HG03097 (cell line): ENCODE data around the gene CACNA1B.

Source experiments
- ATAC-seq: cut with Tn5 transposase; IDR thresholded peaks from one replicate; pipeline ENCODE4 v1.9.1; 2021; ENCODE audit not compliant: unreplicated experiment, low FRiP score

CACNA1B gene

GRCh38 chr9:138049779-138050471 is 172.3 kb downstream of the CACNA1B start:
- no peak for ATAC-seq

- no peak for ATAC-seq
Observed at GRCh38 chr9:138050472-138051330, 173.1 kb downstream of the CACNA1B start.

DNA sequence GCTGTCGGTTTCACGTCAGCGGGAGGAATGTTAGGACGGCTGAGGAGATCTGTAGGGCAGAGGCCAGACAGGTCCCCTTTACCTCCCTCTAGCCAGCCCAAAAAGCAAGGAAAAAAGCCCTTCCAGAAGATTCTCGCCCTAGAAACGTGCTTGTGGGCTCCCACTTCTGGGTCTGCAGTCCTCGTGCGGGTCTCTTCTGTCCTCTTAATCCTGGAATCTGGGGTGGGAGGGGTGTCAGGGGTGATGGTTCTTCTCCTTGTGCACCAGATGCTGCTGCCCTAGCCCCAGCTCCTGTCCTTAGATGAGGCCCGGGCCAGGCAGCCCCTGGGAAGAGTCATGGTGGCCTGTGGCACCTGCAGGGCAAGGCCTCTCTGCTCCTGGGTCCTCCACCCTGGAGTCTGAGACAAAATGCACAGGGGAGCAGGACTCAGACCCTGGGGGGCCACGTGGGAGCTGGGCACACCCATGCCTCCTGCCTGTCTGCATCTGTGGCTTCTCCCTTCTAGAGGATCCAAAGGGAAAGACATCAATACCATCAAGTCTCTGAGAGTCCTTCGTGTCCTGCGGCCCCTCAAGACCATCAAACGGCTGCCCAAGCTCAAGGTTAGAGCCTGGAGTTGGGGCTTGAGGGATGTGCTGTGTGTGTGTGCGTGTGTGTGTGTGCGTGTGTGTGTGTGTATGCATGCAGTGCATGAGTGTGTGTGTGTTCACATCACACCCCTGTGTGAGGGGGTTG is 174.2 kb downstream of the CACNA1B start:
- ATAC-seq: no peak

DNA sequence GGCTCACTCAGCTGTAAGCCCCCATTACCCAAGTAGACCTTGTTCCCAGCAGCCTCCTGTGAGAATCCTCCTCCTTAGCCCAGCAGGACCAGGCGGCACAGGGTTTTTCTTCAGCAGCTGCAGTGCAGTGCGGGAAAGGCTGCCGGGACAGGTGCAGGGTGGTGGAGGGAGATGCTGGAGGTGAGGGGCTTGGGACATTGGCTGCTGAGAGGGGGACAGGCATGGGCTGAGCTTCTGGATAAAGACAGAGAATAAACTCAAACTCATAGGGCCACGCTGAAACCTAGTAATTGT is 174.7 kb downstream of the CACNA1B start:
- no peak for ATAC-seq

- ATAC-seq: no peak
Observed at GRCh38 chr9:138052635-138053320, 175.2 kb downstream of the CACNA1B start.

DNA sequence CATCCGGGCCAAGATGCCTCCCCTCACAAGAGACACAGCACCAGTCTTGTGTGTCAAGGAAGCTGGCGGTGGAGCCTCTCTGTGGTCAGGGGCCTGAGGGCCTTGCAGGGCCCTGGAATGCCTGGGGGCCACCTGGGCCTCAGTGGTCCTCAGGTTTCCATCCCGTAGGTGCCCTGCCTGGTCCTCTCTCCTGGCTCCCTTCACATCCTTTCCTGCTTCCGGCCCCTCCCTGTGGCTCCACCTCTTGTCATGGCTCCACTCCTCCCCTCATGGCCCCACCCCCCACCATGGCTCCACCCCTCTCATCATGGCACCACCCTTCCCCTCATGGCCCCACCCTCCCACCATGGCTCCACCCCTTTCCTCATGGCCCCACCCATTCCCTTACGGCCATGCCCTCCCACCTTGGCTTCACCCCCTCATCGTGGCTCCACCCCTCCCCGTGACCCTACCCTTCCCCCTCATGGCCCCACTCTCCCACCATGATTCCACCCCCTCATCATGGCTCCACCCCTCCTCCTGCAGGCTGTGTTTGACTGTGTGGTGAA is 175.8 kb downstream of the CACNA1B start:
- ATAC-seq: no peak

DNA sequence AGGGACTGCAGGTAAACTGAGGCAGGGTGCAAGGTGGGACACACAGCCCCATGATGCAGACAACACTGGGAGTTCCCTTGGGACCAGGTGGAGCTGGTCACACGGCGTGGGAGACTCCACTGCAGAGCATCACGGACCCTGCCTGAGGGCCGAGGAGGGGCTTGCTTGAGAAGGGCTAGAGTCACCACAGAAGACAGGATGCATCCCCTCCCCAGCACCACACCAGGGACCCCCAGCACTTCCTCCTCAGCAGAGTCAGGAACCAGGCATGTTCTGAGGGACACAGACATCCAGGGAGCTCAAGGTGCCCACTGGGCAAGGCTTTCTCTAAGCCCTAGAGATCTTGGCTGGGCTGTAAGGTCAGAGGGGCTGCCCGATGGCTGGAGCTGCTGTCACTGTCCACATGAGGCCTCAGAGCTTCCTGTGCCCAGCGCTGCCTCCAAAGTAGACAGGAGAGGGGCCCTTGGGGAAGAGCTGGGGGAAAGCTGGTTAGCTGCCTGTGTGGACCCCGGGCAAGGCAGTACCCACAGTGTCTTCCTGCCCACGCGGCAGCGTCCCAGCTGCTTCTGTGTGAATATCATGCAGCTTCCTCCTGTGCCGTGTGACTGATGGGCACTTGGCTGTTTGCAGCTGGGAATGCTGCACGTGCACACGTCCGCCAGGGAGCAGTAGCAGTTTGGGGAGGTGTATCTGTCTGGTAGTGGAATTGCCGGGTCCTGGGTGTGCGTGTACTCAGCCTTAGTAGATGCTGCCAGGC is 176.6 kb downstream of the CACNA1B start:
- ATAC-seq: no peak

DNA sequence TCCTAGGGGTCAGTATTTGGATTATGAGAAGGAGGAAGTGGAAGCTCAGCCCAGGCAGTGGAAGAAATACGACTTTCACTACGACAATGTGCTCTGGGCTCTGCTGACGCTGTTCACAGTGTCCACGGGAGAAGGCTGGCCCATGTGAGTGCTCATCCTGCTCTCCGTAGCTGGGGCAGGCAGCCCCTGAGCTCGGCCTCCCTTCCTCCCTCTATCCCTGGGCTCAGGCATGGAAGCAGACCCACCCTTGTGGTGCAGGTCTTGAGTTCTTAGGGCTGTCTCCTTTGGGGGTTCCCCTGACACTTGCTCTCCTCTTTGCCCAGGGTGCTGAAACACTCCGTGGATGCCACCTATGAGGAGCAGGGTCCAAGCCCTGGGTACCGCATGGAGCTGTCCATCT is 180.1 kb downstream of the CACNA1B start:
- no peak for ATAC-seq

GRCh38 chr9:138058181-138058580 is 180.6 kb downstream of the CACNA1B start:
- no peak for ATAC-seq

DNA sequence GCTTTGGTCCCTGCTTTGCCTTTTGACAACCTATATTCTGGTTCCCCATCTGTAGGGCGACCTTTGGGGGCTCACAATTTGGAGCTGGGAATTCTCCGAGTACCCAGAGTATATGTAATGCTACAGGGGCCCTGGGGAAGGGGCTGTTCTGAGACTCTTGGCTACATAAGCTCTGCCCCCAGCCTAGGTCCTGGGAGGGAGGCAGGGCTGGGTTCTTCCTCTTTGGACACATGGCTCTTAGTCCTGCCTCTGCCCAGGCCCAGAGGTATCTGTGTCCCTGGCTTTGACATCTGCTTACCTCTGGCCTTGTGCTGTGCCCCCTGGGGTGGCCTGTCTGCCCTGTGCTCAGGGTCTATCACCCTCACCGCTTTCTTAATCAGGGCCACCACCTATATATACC is 181.6 kb downstream of the CACNA1B start:
- ATAC-seq: no peak

- no peak for ATAC-seq
Observed at GRCh38 chr9:138060365-138060764, 182.8 kb downstream of the CACNA1B start.

DNA sequence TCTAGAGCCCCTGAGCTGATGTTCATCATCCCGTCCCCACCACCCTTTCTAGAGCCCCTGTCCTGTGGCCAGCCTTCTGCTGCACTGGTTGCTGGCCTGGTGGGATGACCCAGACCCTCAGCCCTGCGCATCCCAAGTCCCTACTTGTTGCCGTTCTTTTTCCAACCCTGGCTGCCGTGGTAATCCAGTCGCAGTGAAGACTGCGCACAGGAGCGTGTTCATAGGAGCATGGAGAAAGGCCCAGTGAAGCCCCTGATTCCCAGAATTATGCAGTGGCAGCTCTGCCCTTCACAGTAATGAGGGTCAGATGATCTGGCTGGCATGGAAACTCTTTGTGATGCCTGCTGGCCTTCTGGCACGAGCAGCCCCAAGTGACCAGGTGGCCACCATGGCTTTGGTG is 183.3 kb downstream of the CACNA1B start:
- no peak for ATAC-seq

GRCh38 chr9:138061631-138062030 is 184.0 kb downstream of the CACNA1B start:
- ATAC-seq: no peak

GRCh38 chr9:138062196-138062595 is 184.6 kb downstream of the CACNA1B start:
- no peak for ATAC-seq

DNA sequence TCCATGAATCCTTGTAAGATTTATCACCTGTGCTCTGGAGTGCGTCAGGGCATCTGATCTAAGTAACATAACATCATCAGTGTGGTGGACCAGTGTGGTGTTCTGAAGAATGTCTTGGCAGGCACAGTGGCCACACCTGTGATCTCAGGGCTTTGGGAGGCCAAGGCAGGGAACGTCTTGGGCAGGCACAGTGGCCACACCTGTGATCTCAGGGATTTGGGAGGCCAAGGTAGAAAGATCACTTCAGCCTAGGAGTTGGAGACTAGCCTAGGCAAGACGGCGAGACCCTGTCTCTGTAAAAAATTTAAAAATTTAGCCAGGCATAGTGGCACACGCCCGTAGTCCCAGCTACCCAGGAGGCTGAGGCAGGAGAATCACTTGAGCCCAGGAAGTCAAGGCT is 185.5 kb downstream of the CACNA1B start:
- no peak for ATAC-seq

- ATAC-seq: no peak
Observed at GRCh38 chr9:138063785-138064184, 186.2 kb downstream of the CACNA1B start.

- no peak for ATAC-seq
Observed at GRCh38 chr9:138064547-138064946, 187.0 kb downstream of the CACNA1B start.

GRCh38 chr9:138065287-138065686 is 187.7 kb downstream of the CACNA1B start:
- ATAC-seq: no peak

- ATAC-seq: no peak
Observed at GRCh38 chr9:138066049-138066448, 188.5 kb downstream of the CACNA1B start.
